ENCODE data around the gene ZNF253. TPM values are rescaled to one million over a fixed set of nuclear protein-coding genes. Genes with fewer than 3 reads are reported as not detected.

ZNF253 gene
- total and polyA plus RNA-seq, 10 of the 15 experiments (the other 5 are each of a cell fraction or from before 2014, with no cell fraction given): 2.6 to 8.9 (median 5.2) TPM

- Histone ChIP-seq H3K27ac (ENCODE audit: control insufficient read depth, insufficient read depth) (no peak overlapping the region), H4K20me1 (ENCODE audit: control insufficient read depth, insufficient read depth) (no peaks in the 10 kb centered on the region), H3K4me2 (ENCODE audit: control insufficient read depth, insufficient read depth) (no peak overlapping the region), H2AFZ (ENCODE audit: control insufficient read depth, low read depth, low read length) (no peak overlapping the region), H3K27me3 (replicated peaks in 1 of 2; ENCODE audit: control insufficient read depth in 2 of 2, insufficient read depth in 2 of 2, low read length in 1 of 2) (no peaks in the 10 kb centered on the region), H3K36me3 (ENCODE audit: control insufficient read depth in 2 of 2, insufficient read depth in 2 of 2, low read length in 1 of 2) (no peaks in the 10 kb centered on the region), H3K9me3 (replicated peaks; ENCODE audit: control insufficient read depth, insufficient read depth, low read length) (peaks cover 4% of the 10 kb centered on the region; the same call in 2 of the 3 replicates), H3K4me1 (ENCODE audit: control insufficient read depth, insufficient read depth, low read length) (no peaks in the 10 kb centered on the region), H3K9ac (ENCODE audit: control insufficient read depth, insufficient read depth, low read length) (no peak overlapping the region), H3K4me3 (no peak overlapping the region), H3K79me2 (ENCODE audit: control insufficient read depth, insufficient read depth, low read length) (no peaks in the 10 kb centered on the region; the same call in 1 of the 2 replicates)
- no TSS peak for BruUV-seq (replicated peaks)
- intact Hi-C loops (cut with micrococcal nuclease; ENCODE audit: unreplicated experiment) (no loop called here), in situ Hi-C loops (cut with MboI) (no loop called here)
- TF ChIP-seq NRF1 (conservative IDR thresholded peaks at IDR 0.05; ENCODE audit: low read depth, low read length) (no peak), BCL11A (IDR thresholded peaks at IDR 0.05; ENCODE audit: low read depth, low read length) (no peak), YBX1 (IDR thresholded peaks at IDR 0.05) (no peak), CBX3 (IDR thresholded peaks at IDR 0.05; ENCODE audit: borderline replicate concordance, low read depth) (no peak), POLR2A (IDR thresholded peaks at IDR 0.05; ENCODE audit: low read depth, low read length) (no peak), SIX5 (IDR thresholded peaks at IDR 0.05; ENCODE audit: low read depth, low read length, severe bottlenecking) (no peak), SMAD1 (IDR thresholded peaks at IDR 0.05; ENCODE audit: low read depth, partially characterized antibody) (no peak), NFYB (IDR thresholded peaks at IDR 0.05; ENCODE audit: insufficient read depth, low read depth, low read length) (no peak), ZBTB40 (IDR thresholded peaks at IDR 0.05; ENCODE audit: borderline replicate concordance) (no peak), TAF1 (IDR thresholded peaks at IDR 0.05; ENCODE audit: borderline replicate concordance, low read depth, low read length) (no peak), RAD21 (IDR thresholded peaks at IDR 0.05; ENCODE audit: insufficient read depth, low read depth, low read length) (no peak), MXI1 (IDR thresholded peaks at IDR 0.05; ENCODE audit: low read depth, low read length) (no peak), HCFC1 (IDR thresholded peaks at IDR 0.05; ENCODE audit: low read length) (no peak), SIN3A (IDR thresholded peaks at IDR 0.05; ENCODE audit: low read depth, low read length) (no peak), ZNF274 (IDR thresholded peaks at IDR 0.05; ENCODE audit: insufficient read depth, insufficient read length) (no peak), DPF2 (IDR thresholded peaks at IDR 0.05) (no peak), CEBPZ (IDR thresholded peaks at IDR 0.05; ENCODE audit: low read depth, low read length) (no peak), MTA2 (IDR thresholded peaks at IDR 0.05; ENCODE audit: low read depth) (no peak), BACH1 (IDR thresholded peaks at IDR 0.05; ENCODE audit: borderline replicate concordance) (no peak)
- ChIA-PET RAD21 (ENCODE audit: unreplicated experiment) (interaction anchor here (0.9 to 1.0 kb wide), 2 partner anchors 10 to 46 kb away, joined by 4 read pairs; partner anchors contain the start of genes ZNF253 and ZNF93), SMC1A (ENCODE audit: uncharacterized antibody, unreplicated experiment) (interaction anchor here (1.0 to 1.7 kb wide), 3 partner anchors 10 to 89 kb away, joined by 3 to 10 read pairs (median 3); partner anchors contain the start of genes ZNF506 and ZNF93), CTCF (interaction anchor here (1.0 kb wide), 1 partner anchor 10 kb away, joined by 3 read pairs; no protein-coding TSS in a partner anchor), POLR2A (interaction anchor here (1.1 kb wide), 1 partner anchor 135 kb away, joined by 3 read pairs; no protein-coding TSS in a partner anchor)
- no peak for ATAC-seq
- no peak for DNase-seq (ENCODE audit: low read depth, low spot score)
- 100% methylated on average over 1 of the region's 1 CpG for WGBS (ENCODE audit: insufficient coverage, insufficient replicate concordance, low lambda C conversion rate, missing lambda C conversion rate)
- no peak for FAIRE-seq
These were observed 45.5 kb downstream of the ZNF253 start for GRCh38 chr19:19911150-19911549.
